ENCODE data around the gene LZTS3. TPM values are rescaled to one million over a fixed set of nuclear protein-coding genes. Genes with fewer than 3 reads are reported as not detected.

LZTS3 gene
- total and polyA plus RNA-seq, 2 of the 13 experiments (the other 11 are each of a cell fraction or from before 2014, with no cell fraction given) = 10.1 to 31.3 TPM

- TF ChIP-seq HNF1B (CRISPR knock-in tag; IDR thresholded peaks at IDR 0.05) (peak; percentile 41; the same call in 1 of the 2 replicates), ZNF720 (CRISPR knock-in tag; IDR thresholded peaks at IDR 0.05) (no peak), ZNF572 (CRISPR knock-in tag; IDR thresholded peaks at IDR 0.05) (no peak), ZNF281 (CRISPR knock-in tag; IDR thresholded peaks at IDR 0.05; ENCODE audit: borderline replicate concordance) (peak; percentile 92), SAP130 (CRISPR knock-in tag; IDR thresholded peaks at IDR 0.05; ENCODE audit: low read depth) (peak; percentile 39), JUNB (CRISPR knock-in tag; IDR thresholded peaks at IDR 0.05; ENCODE audit: borderline replicate concordance) (no peak), ZNF75D (CRISPR knock-in tag; IDR thresholded peaks at IDR 0.05; ENCODE audit: borderline replicate concordance) (no peak), KDM5B (CRISPR knock-in tag; IDR thresholded peaks at IDR 0.05; ENCODE audit: borderline replicate concordance) (no peak), ZNF136 (CRISPR knock-in tag; IDR thresholded peaks at IDR 0.05; ENCODE audit: low read depth) (no peak), TOPORS (CRISPR knock-in tag; IDR thresholded peaks at IDR 0.05) (no peak), HOXA3 (CRISPR knock-in tag; IDR thresholded peaks at IDR 0.05) (no peak), EZH2 (conservative IDR thresholded peaks at IDR 0.05; ENCODE audit: low read depth, low read length) (no peak), ELK4 (CRISPR knock-in tag; IDR thresholded peaks at IDR 0.05; ENCODE audit: borderline replicate concordance) (no peak), ZUFSP (CRISPR knock-in tag; IDR thresholded peaks at IDR 0.05; ENCODE audit: borderline replicate concordance) (no peak), ETV5 (CRISPR knock-in tag; IDR thresholded peaks at IDR 0.05; ENCODE audit: borderline replicate concordance) (no peak), GFI1 (CRISPR knock-in tag; IDR thresholded peaks at IDR 0.05; ENCODE audit: borderline replicate concordance) (no peak; the same call in 1 of the 2 replicates), ZNF383 (CRISPR knock-in tag; IDR thresholded peaks at IDR 0.05; ENCODE audit: borderline replicate concordance) (no peak), ZNF597 (CRISPR knock-in tag; IDR thresholded peaks at IDR 0.05) (no peak), ZSCAN22 (CRISPR knock-in tag; IDR thresholded peaks at IDR 0.05) (no peak), TBX3 (IDR thresholded peaks at IDR 0.05; ENCODE audit: borderline replicate concordance) (no peak)
Measured at GRCh38 chr20:3162080-3162611, 11.2 kb downstream of the LZTS3 start (continued).
